ENCODE results near the gene ZNF148.
"Not testable (repeated sequence)": the region's sequence is repeated elsewhere in the genome, so short reads cannot be mapped to it uniquely, and the experiment has no call there.

ZNF148 gene

GRCh38 chr3:125389282-125389681, 14.2 kb upstream of the ZNF148 start:
- Histone ChIP-seq H3K79me2 (ENCODE audit: low read length) (no peaks in the 10 kb centered on the region), H3K36me3 (replicated peaks; ENCODE audit: insufficient read depth, low read length) (no peaks in the 10 kb centered on the region), H3F3A (ENCODE audit: insufficient read depth, low read length) (no peaks in the 10 kb centered on the region), H3K27ac (ENCODE audit: low read length) (no peak overlapping the region), H4K20me1 (ENCODE audit: insufficient read depth, low read length) (no peaks in the 10 kb centered on the region), H3K9me3 (replicated peaks; ENCODE audit: insufficient read depth, low read length) (no peaks in the 10 kb centered on the region), H2AFZ (ENCODE audit: low read length) (no peak overlapping the region), H3K4me3 (ENCODE audit: low read length) (no peak overlapping the region), H3K9me2 (replicated peaks; ENCODE audit: insufficient read depth, low read length) (no peaks in the 10 kb centered on the region), H3K9ac (ENCODE audit: low read length) (no peak overlapping the region), H3K4me1 (ENCODE audit: low read length) (no peaks in the 10 kb centered on the region), H3K27me3 (replicated peaks; ENCODE audit: insufficient read depth, low read length) (no peaks in the 10 kb centered on the region), H3K4me2 (ENCODE audit: low read depth, low read length) (no peak overlapping the region)
- no peak for TF ChIP-seq CTCF (IDR thresholded peaks at IDR 0.05; ENCODE audit: low read length)
- TF ChIP-seq EZH2 (optimal IDR thresholded peaks at IDR 0.05; ENCODE audit: low read depth, low read length) = no peak
- no peak for TF ChIP-seq EZH2phosphoT487 (IDR thresholded peaks at IDR 0.05; ENCODE audit: low read length)
- DNase-seq = no peak

GRCh38 chr3:125388369-125388768, 13.2 kb upstream of the ZNF148 start:
- not testable (repeated sequence) for H3K9me2 ChIP-seq (replicated peaks; ENCODE audit: insufficient read depth, low read length); DNase-seq; H3K36me3 ChIP-seq (replicated peaks; ENCODE audit: insufficient read depth, low read length)

GRCh38 chr3:125386811-125387210, 11.7 kb upstream of the ZNF148 start:
- H3K9ac ChIP-seq (ENCODE audit: low read length) = no peak overlapping the region
- 0 out of 2 replicates have a peak, but pooled peaks cover 2% of the 10 kb centered on the region for H3K4me1 ChIP-seq (ENCODE audit: low read length)
- no peaks in the 10 kb centered on the region for H3F3A ChIP-seq (ENCODE audit: insufficient read depth, low read length)
- no peaks in the 10 kb centered on the region for H3K36me3 ChIP-seq (replicated peaks; ENCODE audit: insufficient read depth, low read length)
- no peaks in the 10 kb centered on the region for H3K9me2 ChIP-seq (replicated peaks; ENCODE audit: insufficient read depth, low read length)
- no peak overlapping the region for H3K4me3 ChIP-seq (ENCODE audit: low read length)
- H3K27ac ChIP-seq (ENCODE audit: low read length) = no peak overlapping the region
- TF ChIP-seq EZH2phosphoT487 (IDR thresholded peaks at IDR 0.05; ENCODE audit: low read length) (no peak), EZH2 (optimal IDR thresholded peaks at IDR 0.05; ENCODE audit: low read depth, low read length) (no peak), CTCF (IDR thresholded peaks at IDR 0.05; ENCODE audit: low read length) (no peak)
- no peaks in the 10 kb centered on the region for H3K79me2 ChIP-seq (ENCODE audit: low read length)
- H3K4me2 ChIP-seq (ENCODE audit: low read depth, low read length) = no peak overlapping the region
- H2AFZ ChIP-seq (ENCODE audit: low read length) = no peak overlapping the region
- H3K9me3 ChIP-seq (replicated peaks; ENCODE audit: insufficient read depth, low read length) = no peaks in the 10 kb centered on the region
- no peak for DNase-seq
- H4K20me1 ChIP-seq (ENCODE audit: insufficient read depth, low read length) = no peaks in the 10 kb centered on the region
- no peaks in the 10 kb centered on the region for H3K27me3 ChIP-seq (replicated peaks; ENCODE audit: insufficient read depth, low read length)

More at GRCh38 chr3:125388369-125388768, 13.2 kb upstream of the ZNF148 start:
- not testable (repeated sequence) for H3K27me3 ChIP-seq (replicated peaks; ENCODE audit: insufficient read depth, low read length); H3F3A ChIP-seq (ENCODE audit: insufficient read depth, low read length); H3K4me3 ChIP-seq (ENCODE audit: low read length); H3K9me3 ChIP-seq (replicated peaks; ENCODE audit: insufficient read depth, low read length); H3K4me1 ChIP-seq (ENCODE audit: low read length); H3K79me2 ChIP-seq (ENCODE audit: low read length); H3K27ac ChIP-seq (ENCODE audit: low read length); H2AFZ ChIP-seq (ENCODE audit: low read length); H3K9ac ChIP-seq (ENCODE audit: low read length); H3K4me2 ChIP-seq (ENCODE audit: low read depth, low read length); H4K20me1 ChIP-seq (ENCODE audit: insufficient read depth, low read length)

- no peak for DNase-seq
- no peaks in the 10 kb centered on the region for H3K9me2 ChIP-seq (replicated peaks; ENCODE audit: insufficient read depth, low read length)
- no peak overlapping the region for H3K9ac ChIP-seq (ENCODE audit: low read length)
- no peak overlapping the region for H2AFZ ChIP-seq (ENCODE audit: low read length)
- H3F3A ChIP-seq (ENCODE audit: insufficient read depth, low read length) = 0 out of 2 replicates have a peak, but pooled peaks cover 4% of the 10 kb centered on the region
- no peaks in the 10 kb centered on the region for H3K27me3 ChIP-seq (replicated peaks; ENCODE audit: insufficient read depth, low read length)
- H3K79me2 ChIP-seq (ENCODE audit: low read length) = no peaks in the 10 kb centered on the region
- no peak overlapping the region for H3K27ac ChIP-seq (ENCODE audit: low read length)
- no peaks in the 10 kb centered on the region for H4K20me1 ChIP-seq (ENCODE audit: insufficient read depth, low read length)
- no peak overlapping the region for H3K4me3 ChIP-seq (ENCODE audit: low read length)
- no peak for TF ChIP-seq CTCF (IDR thresholded peaks at IDR 0.05; ENCODE audit: low read length)
- TF ChIP-seq EZH2 (optimal IDR thresholded peaks at IDR 0.05; ENCODE audit: low read depth, low read length) = no peak
- TF ChIP-seq EZH2phosphoT487 (IDR thresholded peaks at IDR 0.05; ENCODE audit: low read length) = no peak
- peaks cover 7% of the 10 kb centered on the region; the same call in 1 of the 2 replicates for H3K4me1 ChIP-seq (ENCODE audit: low read length)
- H3K36me3 ChIP-seq (replicated peaks; ENCODE audit: insufficient read depth, low read length) = no peaks in the 10 kb centered on the region
- H3K4me2 ChIP-seq (ENCODE audit: low read depth, low read length) = no peak overlapping the region
- no peaks in the 10 kb centered on the region for H3K9me3 ChIP-seq (replicated peaks; ENCODE audit: insufficient read depth, low read length)
Observed at GRCh38 chr3:125383744-125384143, 8.6 kb upstream of the ZNF148 start.
